GM20431 (cell line): ENCODE measurements around the gene MIAT.

ENCODE experiments used
- in situ Hi-C: fragments of 300-500 bp; cut with MseI, MboI; formaldehyde crosslinking; loops from one replicate; pipeline ENCODE4 v1.15.0; 2020; ENCODE audit warnings: low sequenced_read_pairs; ENCODE audit not compliant: unreplicated experiment

Gene MIAT

GRCh38 chr22:26665813-26666231 is 8.4 kb downstream of the MIAT start:
- in situ Hi-C loops = no loop called here

DNA sequence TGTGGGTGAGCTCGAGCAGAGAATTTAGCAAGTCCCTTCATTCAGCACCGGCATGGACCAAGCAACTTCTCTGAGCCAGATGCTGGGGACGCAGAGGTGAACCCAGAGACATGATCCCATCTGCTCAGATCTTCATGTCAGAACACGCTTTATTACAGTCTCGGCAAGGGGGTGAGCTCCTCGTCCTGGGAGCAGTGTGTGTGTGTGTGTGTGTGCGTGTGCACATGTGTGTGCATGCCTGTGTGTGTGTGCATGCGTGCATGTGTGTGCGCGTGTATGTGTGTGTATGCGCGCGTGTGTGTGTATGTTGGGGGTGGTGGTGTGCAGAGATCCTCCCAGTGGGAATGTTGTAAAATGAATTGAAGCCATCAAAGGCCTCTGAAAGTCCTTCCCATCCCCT is 9.8 kb downstream of the MIAT start:
- in situ Hi-C loops = no loop called here

DNA sequence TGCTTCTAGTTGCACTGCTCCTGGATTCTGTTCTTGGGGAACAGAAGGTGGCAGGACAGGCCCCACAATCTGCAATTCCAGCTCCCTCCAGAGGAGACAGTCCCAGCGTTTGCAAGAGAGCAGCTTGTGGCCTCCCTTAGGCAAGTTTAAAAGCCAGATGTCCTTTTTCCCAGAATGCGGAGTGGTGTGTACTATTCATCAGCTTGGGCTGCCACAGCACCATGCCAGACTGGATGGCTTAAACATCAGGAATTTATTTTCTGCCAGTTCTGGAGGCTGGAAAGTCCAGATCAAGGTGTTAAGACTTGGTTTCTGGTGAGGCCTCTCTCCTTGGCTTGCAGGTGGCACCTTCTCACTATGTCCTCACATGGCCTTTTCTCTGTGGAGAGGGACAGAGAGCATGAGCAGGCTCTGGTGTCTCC is 11.7 kb downstream of the MIAT start:
- in situ Hi-C loops = no loop called here

GRCh38 chr22:26670459-26670858 is 13.1 kb downstream of the MIAT start:
- in situ Hi-C loops = no loop called here

GRCh38 chr22:26671317-26672059 is 14.1 kb downstream of the MIAT start:
- in situ Hi-C loops = no loop called here

- in situ Hi-C loops = no loop called here
Measured at GRCh38 chr22:26672060-26672471, 14.7 kb downstream of the MIAT start.

GRCh38 chr22:26672590-26673468 is 15.4 kb downstream of the MIAT start:
- in situ Hi-C loops = no loop called here

DNA sequence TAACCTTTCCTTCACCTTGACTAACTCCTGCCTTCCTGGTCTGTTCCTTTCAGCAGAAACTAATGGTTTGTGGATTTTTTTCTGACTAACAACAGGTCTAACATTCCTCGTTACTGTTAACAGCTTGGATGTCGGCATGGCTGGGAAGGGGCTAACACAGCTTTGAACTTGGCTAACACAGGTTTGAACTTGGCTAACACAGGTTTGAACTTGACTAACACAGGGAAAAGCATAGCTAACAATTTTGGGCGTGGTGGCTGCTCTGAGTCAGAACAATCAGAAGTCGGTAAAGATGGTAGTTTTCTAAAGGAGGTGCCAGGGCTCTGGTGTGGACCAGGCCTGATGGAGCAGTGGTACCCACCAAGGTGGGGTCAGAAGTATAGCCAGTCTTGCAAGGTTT is 16.1 kb downstream of the MIAT start:
- in situ Hi-C loops = no loop called here

DNA sequence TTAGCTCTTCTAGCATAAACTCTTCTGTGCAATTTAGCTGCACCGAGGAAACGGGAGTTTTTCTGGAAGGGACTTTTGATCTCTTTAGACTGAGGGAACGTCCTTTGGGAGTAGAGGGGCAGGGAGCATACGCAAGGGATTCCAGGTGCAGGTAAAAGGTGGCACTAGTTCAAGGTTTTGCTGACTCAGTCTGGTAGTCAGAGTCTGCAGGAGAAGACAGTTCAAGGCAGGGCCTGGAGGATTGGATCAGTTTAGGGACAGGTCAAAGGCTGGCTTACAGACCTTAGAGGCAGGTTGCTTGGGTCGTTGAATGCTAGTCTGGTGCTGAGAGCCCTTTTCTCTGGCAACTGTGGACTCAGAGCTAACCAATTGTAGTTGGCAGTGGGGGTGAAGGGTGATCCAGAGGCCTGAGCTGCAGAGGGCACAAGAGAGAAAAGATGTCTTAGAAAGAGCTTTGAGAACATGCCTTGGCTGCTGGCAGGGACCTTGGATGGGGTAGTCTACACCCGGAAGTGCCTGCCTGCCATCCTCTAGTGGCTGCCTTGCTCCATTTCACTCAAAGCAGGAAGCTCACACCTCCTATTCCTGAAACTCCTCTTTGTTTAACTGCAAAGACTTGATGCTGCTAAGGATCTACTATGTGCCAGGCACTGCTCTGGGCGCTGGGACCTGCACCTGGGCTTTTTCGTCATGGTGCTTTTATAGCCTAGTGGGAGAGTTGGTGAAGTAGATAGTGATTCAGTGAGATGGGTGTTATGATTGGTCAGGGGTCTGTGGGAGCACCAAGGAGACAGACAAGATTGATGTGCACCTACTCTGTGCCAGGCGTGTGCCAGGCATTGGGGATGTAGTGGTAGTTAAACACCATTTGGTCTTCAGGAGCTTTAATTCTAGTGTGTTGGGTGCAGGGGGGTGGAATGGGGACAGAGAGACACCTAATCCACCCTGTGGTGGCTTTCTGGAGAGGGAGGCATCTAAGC is 17.1 kb downstream of the MIAT start:
- in situ Hi-C loops = no loop called here

DNA sequence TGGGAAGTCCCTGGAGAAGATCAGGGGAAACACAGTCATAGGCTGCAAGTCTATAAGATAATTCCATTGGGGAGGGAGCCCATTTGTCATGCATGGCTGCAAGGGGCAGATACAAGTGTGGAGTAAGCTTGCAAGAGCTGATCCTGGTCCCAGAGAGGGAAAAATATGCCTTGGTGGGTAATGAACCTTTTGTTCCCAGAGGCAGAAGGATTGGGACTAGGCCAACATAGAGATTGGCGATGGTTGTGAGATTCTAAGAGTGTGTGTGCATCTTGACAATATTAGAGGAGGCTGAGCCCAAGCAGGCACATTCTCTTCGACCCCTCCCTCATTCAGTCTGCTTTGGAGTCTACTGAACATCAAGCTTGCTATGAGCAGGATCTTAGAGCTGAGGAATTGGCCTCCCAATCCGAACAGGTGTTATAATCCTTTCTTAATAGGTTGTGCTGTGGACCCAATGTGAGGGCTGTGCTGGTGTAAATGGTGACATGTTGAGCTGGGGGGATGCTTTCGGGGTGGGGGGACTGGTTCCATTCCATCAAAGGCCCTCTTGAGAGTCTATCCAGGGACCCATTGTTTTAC is 18.4 kb downstream of the MIAT start:
- in situ Hi-C loops = no loop called here

DNA sequence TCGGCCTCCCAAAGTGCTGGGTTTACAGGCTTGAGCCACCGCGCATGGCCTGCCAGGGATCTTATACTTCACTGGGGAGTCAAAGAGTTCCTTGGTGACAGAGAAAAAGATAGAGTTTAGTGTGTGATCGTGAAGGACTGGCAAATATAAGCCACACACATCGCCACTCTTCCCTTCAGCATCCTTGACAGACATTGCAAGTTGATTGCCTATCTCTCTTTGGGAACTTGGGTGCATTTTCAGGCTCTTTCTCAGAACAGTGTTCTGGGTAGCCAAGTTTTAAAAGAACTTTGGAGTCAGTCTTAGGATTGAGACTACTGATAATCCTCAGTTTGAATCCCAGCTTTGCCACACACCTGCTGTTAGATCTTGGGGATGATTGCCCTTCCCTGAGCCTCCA is 19.8 kb downstream of the MIAT start:
- in situ Hi-C loops = no loop called here

- in situ Hi-C loops = no loop called here
Measured at GRCh38 chr22:26679003-26679629, 21.7 kb downstream of the MIAT start.

- in situ Hi-C loops = no loop called here
Measured at GRCh38 chr22:26680485-26680884, 23.1 kb downstream of the MIAT start.

- in situ Hi-C loops = no loop called here
Measured at GRCh38 chr22:26681395-26681821, 24.0 kb downstream of the MIAT start.

DNA sequence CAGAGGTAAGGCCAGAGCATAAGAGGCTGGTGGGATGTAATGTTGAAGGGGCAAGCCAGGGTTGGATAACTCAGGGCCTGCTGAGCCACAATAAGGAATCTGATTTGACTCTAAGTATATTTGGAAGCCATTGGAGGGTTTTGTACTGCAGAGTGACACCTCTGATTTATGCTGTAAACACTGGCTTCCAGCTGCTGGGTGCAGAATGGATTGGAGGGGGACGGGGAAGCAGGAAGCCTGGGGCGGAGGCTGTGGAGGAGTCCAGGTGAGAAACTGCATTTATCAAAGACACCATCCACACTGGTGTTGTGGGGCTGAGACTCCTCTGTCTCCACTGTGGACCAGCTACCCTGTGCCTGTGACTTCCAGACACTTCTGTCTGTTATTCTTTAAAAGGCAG is 26.8 kb downstream of the MIAT start:
- in situ Hi-C loops = no loop called here

DNA sequence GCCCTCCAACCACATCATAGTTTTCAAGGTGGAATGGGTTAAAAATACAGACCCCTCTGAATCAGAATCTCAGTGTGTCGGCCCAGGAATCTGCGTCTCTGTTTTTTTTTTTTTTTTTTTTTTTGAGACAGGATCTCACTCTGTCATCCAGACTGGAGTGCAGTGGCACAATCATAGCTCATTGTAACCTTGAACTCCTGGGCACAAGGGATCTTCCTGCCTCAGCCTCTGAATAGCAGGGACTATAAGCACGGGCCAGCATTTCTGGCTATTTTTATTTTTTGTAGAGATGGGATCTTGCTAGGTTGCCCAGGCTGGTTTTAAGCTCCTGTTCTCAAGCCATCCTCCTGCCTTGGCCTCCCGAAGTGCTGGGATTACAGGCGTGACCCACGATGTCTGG is 28.2 kb downstream of the MIAT start:
- in situ Hi-C loops = no loop called here

- in situ Hi-C loops = no loop called here
Measured at GRCh38 chr22:26687439-26687838, 30.1 kb downstream of the MIAT start.

- in situ Hi-C loops = no loop called here
Measured at GRCh38 chr22:26689513-26690301, 32.3 kb downstream of the MIAT start.
